Endothelial cell of umbilical vein (primary cell): ENCODE results near the gene PGS1.

ENCODE experiments used
- EZH2 ChIP-seq: IDR thresholded peaks from 2 replicates; pipeline ENCODE4 v1.6.1; 2012; ENCODE audit warnings: borderline replicate concordance, low read depth, mild to moderate bottlenecking, moderate library complexity, low read length, inconsistent platforms; ENCODE audit not compliant: severe bottlenecking
- FOS ChIP-seq: IDR thresholded peaks from 2 replicates; pipeline ENCODE4 v1.6.1; 2011; ENCODE audit warnings: mild to moderate bottlenecking, low read length, moderate library complexity, borderline replicate concordance; ENCODE audit not compliant: insufficient read depth
- MYC ChIP-seq: IDR thresholded peaks from one replicate; pipeline ENCODE4 v1.6.1; 2011; ENCODE audit warnings: mild to moderate bottlenecking, low read depth, low read length
- POLR2A ChIP-seq: IDR thresholded peaks from 2 replicates; pipeline ENCODE4 v1.6.1; 2012; ENCODE audit warnings: low read depth, mild to moderate bottlenecking, control low read depth, low read length
- POLR2AphosphoS5 ChIP-seq: IDR thresholded peaks from 2 replicates; pipeline ENCODE4 v1.6.1; 2012; ENCODE audit warnings: low read depth, mild to moderate bottlenecking, control low read depth, low read length, moderate library complexity; ENCODE audit not compliant: insufficient read depth
- TF ChIP-seq, protein P1 (sequence below), 2 donors: IDR thresholded peaks; 1 replicate in 1 of 2; 2 replicates in 1 of 2; pipeline ENCODE4 v1.5.1; 2011; ENCODE audit warnings: low read length in 2 of 2, mild to moderate bottlenecking in 2 of 2, moderate library complexity in 2 of 2, control low read depth in 1 of 2, inconsistent platforms in 1 of 2, low read depth in 1 of 2; ENCODE audit not compliant: insufficient read depth in 1 of 2; ENCODE audit errors: extremely low read depth in 1 of 2
- TF ChIP-seq, protein P2 (sequence below): IDR thresholded peaks from 2 replicates; pipeline ENCODE4 v1.6.1; 2011; ENCODE audit not compliant: insufficient read depth, insufficient read length

DNA sequence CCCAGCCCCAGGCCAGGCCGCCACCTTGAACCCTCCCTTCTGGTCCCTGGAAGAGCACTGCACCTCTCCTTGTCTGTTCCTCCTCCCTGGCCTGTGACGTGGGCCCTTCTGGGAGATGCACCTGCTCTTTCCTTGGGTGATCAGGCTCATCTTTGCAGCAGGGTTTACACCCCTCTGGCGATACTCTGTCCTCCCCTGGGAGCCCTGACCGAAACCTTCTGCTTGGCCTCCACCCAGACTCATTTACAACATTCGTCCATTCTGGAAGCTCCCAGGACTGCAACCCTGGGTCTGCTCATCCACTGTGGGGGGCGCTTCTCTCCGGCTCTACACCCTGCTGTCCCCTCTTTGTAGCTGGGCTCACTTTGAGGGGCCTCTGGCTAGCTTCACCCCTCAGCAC, 73.3 kb downstream of the PGS1 start:
- TF ChIP-seq POLR2AphosphoS5 (no peak), POLR2A (no peak), FOS (no peak), MYC (no peak), EZH2 (no peak)
- TF ChIP-seq, protein P1, sequence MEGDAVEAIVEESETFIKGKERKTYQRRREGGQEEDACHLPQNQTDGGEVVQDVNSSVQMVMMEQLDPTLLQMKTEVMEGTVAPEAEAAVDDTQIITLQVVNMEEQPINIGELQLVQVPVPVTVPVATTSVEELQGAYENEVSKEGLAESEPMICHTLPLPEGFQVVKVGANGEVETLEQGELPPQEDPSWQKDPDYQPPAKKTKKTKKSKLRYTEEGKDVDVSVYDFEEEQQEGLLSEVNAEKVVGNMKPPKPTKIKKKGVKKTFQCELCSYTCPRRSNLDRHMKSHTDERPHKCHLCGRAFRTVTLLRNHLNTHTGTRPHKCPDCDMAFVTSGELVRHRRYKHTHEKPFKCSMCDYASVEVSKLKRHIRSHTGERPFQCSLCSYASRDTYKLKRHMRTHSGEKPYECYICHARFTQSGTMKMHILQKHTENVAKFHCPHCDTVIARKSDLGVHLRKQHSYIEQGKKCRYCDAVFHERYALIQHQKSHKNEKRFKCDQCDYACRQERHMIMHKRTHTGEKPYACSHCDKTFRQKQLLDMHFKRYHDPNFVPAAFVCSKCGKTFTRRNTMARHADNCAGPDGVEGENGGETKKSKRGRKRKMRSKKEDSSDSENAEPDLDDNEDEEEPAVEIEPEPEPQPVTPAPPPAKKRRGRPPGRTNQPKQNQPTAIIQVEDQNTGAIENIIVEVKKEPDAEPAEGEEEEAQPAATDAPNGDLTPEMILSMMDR (IDR thresholded peaks at IDR 0.05; ENCODE audit: extremely low read depth in 1 of 2, insufficient read depth in 1 of 2, low read depth in 1 of 2, low read length in 2 of 2) = no peak
- TF ChIP-seq, protein P2, sequence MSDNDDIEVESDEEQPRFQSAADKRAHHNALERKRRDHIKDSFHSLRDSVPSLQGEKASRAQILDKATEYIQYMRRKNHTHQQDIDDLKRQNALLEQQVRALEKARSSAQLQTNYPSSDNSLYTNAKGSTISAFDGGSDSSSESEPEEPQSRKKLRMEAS = no peak
